H1 (cell line): ENCODE data around the gene SPPL3. TPM values are rescaled to one million over a fixed set of nuclear protein-coding genes. Genes with fewer than 3 reads are reported as not detected.

Experiments
- HDAC6 ChIP-seq: IDR thresholded peaks from one replicate; pipeline ENCODE4 v1.7.1; 2012; ENCODE audit warnings: low read depth, mild to moderate bottlenecking, inconsistent platforms, low read length, moderate library complexity
- JUND ChIP-seq: IDR thresholded peaks from 2 replicates; pipeline ENCODE4 v1.6.1; 2011; ENCODE audit warnings: mild to moderate bottlenecking, improper control_type of control experiment, low read length
- SP4 ChIP-seq: IDR thresholded peaks from 2 replicates; pipeline ENCODE4 v1.6.1; 2012; ENCODE audit warnings: low read length, inconsistent platforms
- polyA plus RNA-seq, 7 experiments: library from polyadenylated mRNA; depleted of rRNA in 3 of 7; stranded (reverse) in 5 of 7; unstranded in 2 of 7; fragments of >200 nt in 5 of 7; fragments of 200-250 nt in 2 of 7; gene quantifications; 1 replicate in 5 of 7; 2 replicates in 1 of 7; 4 replicates in 1 of 7; pipeline versions ENCODE4 v1.2.1 to v1.2.3, GENCODE V29; 2011 to 2013; ENCODE audit warnings: missing spikeins in 2 of 7, mixed read lengths in 2 of 7
- total RNA-seq: library from RNA; stranded (reverse); fragmentation: NEBNext Ultra II Directional; extraction: Animal tissue kit (Norgen Biotek cat#: 25700); gene quantifications from 2 replicates; pipeline ENCODE4 v1.2.1, GENCODE V29; 2021

SPPL3 gene
- total and polyA plus RNA-seq, 2 of the 8 experiments (the other 6 are each of a cell fraction or from before 2014, with no cell fraction given): 27.3 to 48.4 TPM

GRCh38 chr12:120895532-120895931 is 8.6 kb downstream of the SPPL3 start (continued):
- TF ChIP-seq HDAC6: no peak
- no peak for TF ChIP-seq SP4
- no peak for TF ChIP-seq JUND
